HG03175 (cell line): Measurements from ENCODE around the gene VAV2.

Experiments used
- ATAC-seq: cut with Tn5 transposase; IDR thresholded peaks from one replicate; pipeline ENCODE4 v1.9.1; 2021; ENCODE audit warnings: mild to moderate bottlenecking, moderate library complexity; ENCODE audit not compliant: unreplicated experiment

The VAV2 gene

GRCh38 chr9:133879615-133880014 lies 112.5 kb downstream of the VAV2 start:
- ATAC-seq, result no peak

DNA sequence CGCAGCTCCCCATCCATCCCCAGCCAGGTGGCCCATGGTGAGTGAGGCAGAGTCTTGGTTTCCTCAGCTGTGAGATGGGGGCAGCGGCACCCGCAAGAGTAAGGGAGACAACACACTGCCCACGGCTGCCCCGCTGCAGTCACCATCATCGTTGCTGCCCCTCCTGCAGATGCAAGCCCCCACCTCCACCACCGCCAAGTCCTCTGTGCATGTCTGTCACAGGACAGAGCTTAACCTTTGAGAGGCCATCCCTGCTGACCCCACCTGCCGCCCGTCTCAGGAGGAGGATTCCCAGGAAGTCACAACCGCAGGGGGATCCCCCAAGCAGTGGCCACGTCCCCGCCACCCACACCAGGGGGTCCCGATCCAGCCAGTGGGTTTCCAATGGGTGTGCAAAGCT lies 113.7 kb downstream of the VAV2 start:
- no peak for ATAC-seq

DNA sequence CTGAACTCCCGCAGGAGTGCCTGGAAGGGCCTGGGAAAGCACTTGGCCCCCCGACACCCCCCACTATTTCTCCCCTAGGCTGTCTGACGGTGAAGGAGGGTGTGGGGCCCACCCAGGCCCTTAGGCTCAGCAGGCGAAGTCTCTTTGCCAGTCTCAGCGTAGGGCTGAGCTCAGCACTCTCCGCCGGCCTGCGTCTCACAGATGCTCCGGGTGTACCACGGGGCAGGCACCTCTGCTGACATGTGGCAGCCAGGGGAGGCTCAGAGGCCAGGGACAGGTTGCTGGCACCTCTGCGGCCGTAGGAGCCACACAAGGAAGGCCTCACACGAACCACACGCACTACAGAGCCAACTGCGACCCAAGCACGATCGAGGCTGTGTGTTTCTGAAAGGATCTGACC lies 114.2 kb downstream of the VAV2 start:
- ATAC-seq, result no peak

GRCh38 chr9:133877327-133877726 lies 114.8 kb downstream of the VAV2 start:
- no peak for ATAC-seq

GRCh38 chr9:133876836-133877235 lies 115.3 kb downstream of the VAV2 start:
- no peak for ATAC-seq

GRCh38 chr9:133876144-133876543 lies 116.0 kb downstream of the VAV2 start:
- no peak for ATAC-seq

DNA sequence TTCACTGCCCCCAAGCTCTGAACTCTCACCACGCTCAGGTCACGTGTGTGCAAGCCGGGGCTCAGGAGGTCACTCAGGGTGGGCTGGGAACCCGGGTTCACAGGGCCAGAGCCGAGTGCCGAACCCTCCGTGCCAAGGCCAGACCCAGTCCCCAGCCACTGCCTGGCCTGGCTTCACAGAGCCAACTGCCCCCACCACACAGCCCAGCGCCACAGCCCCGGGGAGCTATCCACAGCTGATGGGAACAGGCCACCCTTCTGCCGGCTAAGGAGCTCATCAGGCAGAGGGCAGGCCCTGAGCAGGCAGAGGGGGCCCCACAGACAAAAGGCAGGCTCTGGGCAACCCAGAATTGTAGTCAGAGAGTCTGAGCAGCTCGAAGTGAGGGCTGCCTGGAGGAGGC lies 117.0 kb downstream of the VAV2 start:
- no peak for ATAC-seq

DNA sequence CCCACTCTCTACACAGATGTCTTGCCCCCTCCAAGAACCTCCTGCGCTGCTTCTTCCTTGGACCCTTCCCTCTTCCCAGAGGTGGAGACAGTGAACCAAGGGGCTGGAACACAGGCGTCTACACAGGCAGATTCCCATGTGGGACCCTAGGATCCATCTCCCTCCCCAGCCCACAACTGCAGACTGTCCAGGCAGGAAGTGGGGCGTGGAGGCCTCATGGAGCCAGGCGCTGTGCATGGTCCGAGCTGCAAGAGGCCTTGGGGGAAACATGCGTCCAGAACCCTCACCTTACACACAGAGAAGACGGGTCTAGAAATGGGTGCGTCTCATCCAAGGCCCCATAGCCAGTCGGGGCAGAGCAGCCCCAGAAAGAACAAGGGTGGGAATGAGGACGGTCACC lies 117.5 kb downstream of the VAV2 start:
- no peak for ATAC-seq

- ATAC-seq, result no peak
Observed at GRCh38 chr9:133874060-133874657, 118.0 kb downstream of the VAV2 start.

DNA sequence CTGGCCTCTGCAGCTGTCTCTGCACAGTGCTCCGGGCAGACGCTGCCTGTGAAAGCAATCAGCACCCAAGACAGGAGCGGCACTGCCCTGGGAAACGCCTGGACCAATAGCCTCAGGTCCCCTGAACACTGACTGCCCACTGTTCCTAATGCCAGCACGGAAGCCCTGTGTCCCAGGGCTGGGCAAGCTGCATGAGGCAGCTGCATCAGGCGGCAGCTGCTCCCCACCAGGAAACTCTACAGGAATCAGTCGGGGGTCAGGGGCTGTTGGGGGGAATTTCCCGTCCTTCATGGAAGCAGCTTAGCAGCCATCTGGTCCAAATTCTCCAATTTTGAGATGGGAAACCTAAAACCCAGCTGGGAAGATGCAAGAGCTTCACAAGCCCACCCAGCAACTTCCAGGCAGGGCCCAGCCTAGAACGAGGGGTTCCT lies 118.6 kb downstream of the VAV2 start:
- ATAC-seq, result no peak

GRCh38 chr9:133873009-133873408 lies 119.1 kb downstream of the VAV2 start:
- no peak for ATAC-seq

DNA sequence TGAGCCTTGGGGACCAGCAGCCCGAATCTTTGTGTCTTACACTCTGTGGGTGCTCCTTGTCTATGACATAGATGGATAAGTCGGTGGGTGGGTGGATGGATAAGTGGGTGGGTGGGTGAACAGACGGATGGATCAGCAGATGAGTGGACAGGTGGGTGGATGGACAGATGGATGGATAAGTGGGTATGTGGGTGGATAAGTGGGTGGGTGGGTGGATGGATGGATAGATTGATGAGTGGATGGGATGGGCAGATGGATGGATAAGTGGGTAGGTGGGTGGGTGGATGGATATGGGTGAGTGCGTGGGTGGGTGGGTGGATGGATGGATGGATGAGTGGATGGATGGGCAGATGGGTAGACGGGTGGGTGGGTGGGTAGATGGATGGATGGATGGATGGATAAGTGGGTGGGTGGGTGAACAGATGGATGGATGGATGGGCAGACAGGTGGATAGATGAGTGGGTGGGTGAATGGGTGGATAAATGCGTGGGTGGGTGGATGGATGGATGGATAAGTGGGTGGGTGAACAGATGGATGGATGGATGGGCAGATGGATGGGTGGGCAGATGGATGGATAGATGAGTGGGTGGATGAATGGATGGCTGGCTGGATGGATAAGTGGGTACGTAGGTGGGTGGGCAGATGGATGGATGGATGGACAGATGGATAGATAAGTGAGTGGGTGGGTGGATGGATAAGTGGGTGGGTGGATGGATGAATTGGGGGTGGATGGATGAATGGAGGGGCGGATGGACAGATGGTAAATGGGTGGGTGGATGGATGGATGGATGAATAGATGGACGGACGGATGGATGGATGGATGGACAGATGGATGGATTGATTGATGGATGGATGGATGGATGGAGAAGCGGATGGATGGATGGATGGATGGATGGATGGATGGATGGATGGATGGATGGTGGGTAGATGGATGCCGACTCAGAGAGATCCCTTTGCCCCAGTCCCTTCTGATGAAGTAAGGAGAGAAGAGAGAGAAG lies 121.2 kb downstream of the VAV2 start:
- no peak for ATAC-seq

DNA sequence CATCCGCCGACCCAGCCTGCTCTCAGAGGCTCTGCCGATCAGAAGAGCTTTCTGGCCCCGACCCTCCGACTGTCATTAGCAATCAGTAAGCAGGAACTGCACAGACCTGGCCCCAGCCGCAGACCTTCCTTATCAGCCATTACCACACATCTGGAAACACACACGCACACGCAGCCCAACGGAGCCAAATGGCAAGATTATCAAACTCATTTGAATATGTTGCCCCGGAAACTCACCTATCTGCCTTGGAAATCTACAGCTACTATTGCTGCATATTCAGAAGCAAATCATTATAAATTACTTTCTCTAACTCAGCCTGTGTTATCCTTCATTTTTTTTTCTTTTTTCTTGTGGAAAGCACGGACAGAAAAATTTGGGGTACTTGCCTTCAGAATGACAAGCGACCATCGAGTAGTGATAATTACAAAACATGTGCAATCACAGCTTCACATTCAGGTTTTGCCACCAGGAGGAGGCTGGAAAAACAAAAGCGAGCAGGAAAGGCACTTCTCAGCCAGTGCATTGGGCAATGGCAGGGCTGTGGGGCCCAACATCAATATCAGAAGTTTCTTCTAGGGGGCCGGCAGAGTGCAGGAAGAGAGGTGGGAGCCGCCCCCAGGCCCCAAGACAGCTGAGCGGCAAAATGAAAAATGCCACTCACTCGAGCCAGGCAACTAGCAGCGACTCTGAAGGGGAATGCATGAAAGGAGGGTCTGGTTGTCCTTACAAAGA lies 122.3 kb downstream of the VAV2 start:
- no peak for ATAC-seq

- no peak for ATAC-seq
Observed at GRCh38 chr9:133868203-133868602, 123.9 kb downstream of the VAV2 start.

GRCh38 chr9:133866946-133867345 lies 125.2 kb downstream of the VAV2 start:
- no peak for ATAC-seq

GRCh38 chr9:133864011-133864410 lies 128.1 kb downstream of the VAV2 start:
- no peak for ATAC-seq

DNA sequence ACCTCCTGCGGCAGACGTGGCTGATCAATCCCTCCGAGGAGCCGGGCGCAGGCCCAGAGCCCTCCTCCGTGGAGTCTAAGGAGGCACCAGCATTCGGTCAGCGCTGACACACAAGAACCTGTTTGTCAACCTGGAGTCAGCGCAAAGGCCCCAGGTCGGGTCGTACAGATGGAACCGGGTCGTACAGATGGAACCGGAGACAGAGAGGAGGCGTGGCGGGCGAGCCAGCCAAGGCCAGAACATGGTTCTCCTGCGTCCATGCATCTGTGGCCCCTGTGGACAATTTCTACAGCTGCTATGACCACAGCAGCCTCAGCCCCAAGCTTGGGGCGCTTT lies 128.9 kb downstream of the VAV2 start:
- ATAC-seq, result no peak

DNA sequence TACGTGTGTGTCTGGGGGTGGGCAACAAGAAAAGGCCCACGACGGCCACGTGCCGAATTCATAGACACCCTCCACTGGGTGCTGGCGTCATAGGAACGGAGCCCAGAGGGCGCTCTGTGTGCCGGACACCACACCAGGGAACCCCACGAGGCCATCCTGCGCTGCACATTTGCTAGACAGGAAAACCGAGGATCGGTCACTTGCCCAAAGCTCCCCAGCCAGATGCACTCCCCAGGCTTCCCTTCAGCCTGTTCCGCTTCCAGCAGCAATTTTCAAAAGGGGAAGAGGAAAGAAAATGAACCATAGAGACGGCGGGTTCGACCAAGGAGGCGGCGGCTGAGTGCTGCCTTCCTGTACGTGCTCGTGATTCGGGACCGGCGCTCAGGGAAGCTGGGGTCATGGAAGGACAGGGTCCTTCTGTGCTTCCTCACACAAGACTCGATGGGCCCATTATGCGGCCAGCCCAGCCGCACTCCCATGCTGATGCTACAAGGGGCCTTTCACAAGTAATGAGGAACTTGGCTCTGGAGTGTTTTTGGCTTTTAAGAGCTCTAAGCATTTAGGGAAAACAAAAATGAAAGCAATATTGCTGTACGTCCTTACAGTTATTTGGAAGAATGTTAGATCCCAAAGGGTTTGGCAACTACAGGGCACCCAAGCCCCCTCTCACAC lies 129.4 kb downstream of the VAV2 start:
- no peak for ATAC-seq

GRCh38 chr9:133861692-133862091 lies 130.4 kb downstream of the VAV2 start:
- ATAC-seq, result no peak

DNA sequence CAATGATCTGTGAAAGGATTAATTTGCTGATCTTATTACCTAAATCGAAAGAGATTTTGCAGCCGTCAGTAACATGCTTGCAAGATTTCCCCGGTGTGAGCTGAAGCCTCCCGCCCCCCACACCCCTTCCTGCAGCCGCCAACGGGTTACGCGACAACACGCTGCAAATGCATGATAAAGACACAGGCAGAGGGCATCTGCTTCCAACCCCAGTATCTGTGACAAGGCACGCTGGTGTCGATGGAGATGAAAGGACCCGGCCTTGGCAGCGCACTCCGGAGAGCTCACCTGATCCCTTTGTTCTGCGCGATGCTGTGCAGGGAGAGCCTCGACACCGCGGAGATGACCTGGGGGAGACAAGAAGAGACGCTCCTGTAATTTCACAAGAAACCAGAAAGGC lies 131.0 kb downstream of the VAV2 start:
- no peak for ATAC-seq

GRCh38 chr9:133858771-133859170 lies 133.4 kb downstream of the VAV2 start:
- no peak for ATAC-seq
